NCI-H2171 (cell line): Measurements from ENCODE around the gene ZNF276.
"Not testable (repeated sequence)": the region's sequence is repeated elsewhere in the genome, so short reads cannot be mapped to it uniquely, and the experiment has no call there.

ENCODE experiments used
- DNase-seq: peaks from one replicate; lab custom pipeline; 2025; lab: John Stamatoyannopoulos, UW

ZNF276 gene

DNA sequence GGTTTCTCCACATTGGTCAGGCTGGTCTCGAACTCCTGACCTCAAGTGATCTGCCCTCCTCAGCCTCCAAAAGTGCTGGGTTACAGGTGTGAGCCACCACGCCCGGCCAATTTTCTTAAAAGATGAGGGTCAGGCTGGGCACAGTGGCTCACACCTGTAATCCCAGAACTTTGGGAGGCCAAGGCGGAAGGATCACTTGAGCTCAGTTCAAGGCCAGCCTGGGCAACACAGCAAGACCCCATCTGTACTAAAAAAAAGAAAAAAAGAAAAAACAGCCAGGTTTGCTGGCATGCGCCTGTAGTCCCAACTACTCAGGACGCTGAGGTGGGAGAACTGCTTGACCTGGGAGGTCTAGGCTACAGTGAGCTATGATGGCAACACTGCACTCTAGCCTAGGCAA is 62.6 kb downstream of the ZNF276 start:
- not testable (repeated sequence) for DNase-seq

DNA sequence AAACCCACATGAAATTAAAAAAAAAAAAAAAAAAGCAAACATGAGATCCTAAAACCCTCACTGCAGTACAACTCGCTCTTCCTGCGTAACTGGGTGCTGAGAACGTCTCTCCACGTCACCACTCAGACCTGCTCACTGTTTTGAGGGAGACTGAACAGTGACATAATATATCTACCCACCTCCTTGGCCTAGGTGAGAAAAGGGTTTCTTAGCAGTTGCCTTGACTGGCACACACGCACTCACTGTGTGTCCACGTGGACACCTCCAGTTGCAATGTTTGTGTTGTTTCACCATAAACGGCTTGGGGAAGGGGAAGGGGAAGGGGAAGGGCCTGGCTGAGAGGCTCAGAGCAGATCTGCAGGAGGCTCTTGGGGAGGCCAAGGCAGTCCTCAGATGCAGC is 63.1 kb downstream of the ZNF276 start:
- DNase-seq, result no peak

DNA sequence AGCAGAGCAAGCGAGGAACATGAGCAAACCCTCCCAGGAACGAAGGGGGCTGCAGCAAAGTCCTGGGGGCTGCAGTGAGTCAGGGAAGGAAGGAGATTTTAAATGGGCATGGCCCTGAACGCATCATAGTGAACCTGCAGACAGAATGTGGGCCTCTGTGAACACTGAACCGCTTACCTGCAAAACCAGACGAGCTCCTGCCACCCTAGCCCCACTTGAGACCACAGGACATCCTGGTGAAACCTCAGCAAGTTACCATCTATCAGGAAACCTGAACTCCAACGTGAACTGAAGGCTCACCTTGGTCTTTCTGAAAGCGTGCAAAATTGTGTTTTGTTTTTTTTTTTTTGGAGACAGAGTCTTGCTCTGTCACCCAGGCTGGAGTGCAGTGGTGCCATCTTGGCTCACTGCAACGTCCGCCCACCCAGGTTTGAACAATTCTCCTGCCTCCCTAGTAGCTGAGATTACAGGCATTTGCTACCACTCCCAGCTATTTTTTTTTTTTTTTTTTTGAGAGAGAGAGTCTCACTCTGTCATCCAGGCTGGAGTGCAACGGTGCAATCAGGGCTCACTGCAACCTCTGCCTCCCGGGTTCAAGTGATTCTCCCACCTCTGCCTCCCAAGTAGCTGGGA is 64.3 kb downstream of the ZNF276 start:
- no peak for DNase-seq

DNA sequence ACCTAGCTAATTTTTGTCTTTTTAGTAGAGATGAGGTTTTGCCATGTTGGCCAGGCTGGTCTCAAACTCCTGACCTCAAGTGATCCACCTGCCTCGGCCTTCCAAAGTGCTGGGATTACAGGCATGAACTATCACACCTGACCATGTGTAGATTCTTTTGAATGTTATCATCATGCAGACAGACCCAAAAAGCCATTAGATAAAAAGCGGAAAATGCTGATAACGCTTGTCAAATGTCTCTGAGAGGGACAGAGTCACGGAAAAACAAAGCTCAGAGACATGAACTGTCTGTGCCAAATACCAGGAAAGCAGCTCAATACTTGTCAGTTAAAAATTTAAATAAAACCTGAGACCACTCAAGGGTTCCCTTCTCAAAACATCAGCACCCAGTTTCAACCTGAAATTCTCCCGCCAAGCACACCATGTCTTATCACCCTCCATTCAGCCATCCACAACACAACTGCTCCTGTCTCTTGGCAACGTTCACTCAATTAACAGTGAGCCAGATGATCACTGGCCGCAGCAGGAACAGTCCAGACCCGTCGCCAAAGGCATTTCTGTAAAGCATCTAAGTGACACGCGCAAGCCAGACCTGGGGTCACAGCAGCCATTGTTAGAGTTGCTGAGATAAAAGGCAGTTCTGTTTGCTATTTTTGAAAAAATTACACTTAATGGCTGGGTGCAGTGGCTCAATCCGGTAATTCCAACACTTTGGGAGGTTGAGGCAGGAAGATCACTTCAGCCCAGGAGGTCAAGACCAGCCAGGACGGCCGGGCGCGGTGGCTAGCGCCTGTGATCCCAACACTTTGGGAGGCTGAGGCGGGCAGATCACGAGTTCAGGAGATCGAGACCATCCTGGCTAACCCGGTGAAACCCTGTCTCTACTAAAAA is 65.4 kb downstream of the ZNF276 start:
- no peak for DNase-seq

DNA sequence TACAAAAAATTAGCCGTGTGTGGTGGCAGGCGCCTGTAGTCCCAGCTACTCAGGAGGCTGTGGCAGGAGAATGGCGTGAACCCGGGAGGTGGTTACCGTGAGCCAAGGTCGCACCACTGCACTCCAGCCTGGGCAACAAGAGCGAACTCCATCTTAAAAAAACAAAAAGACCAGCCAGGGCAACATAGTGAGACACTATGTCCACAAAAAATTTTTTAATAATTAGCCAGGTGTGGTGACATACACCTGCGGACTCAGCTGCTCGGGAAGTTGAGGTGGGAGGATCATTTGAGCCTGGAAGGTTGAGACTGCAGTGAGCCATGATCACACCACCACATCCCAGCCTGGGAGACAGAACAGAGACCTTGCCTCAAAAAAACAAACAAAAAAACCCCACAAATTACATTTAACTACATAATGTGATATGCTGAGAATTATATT is 66.0 kb downstream of the ZNF276 start:
- DNase-seq, result no peak
